Skeletal muscle cell (primary cell): Measurements from ENCODE around the gene GP1BB.

Experiments
- DNase-seq: peaks from one replicate; pipeline ENCODE4 v3.0.0-alpha.2; 2010; ENCODE audit warnings: low read depth
- H3K4me3 ChIP-seq: 2 replicates; pipeline ENCODE4 v1.5.1; 2011; ENCODE audit warnings: low read depth, mild to moderate bottlenecking, control low read depth, low read length, moderate library complexity

The GP1BB gene

DNA sequence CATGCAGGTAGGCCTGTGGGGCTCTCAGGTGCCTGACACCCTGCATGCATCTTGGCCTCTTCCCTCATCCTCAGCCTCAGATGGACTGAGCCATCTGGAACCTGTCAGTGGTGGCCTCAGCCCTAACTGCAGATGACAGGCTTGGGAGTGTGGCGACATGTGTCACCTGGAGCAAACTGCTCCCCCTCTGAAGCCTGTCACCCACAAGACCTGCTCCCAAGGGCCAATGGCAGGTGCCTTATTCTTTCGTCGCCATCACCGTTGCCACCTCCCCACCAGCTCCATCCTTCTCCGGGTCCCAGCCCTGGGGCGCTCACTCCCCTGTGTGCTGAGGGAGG, 12.6 kb upstream of the GP1BB start:
- H3K4me3 ChIP-seq, result no peak overlapping the region
- DNase-seq, result no peak

DNA sequence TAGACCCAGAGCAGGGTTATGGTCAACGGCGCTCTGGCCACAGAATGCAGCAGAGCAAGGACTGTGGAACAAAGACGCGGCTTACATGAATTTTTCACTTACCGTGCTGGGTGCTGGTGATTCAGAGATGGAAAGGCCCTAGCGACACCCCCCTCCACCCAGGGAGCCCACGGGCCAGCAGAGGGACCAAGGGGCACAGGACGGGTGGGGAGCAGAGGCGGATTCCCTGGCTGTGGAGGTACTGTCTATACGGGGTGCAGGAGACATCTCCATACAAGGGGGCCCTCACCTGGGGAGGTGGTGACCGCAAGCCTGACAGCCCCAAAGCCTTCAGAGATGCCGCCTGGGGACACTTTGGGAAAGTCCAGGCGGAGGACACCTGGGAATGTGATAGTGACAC, 10.1 kb upstream of the GP1BB start:
- DNase-seq, result no peak
- H3K4me3 ChIP-seq, result no peak overlapping the region

- H3K4me3 ChIP-seq, result peak overlapping the region; percentile 49
- no peak for DNase-seq
Measured at GRCh38 chr22:19713650-19714311, 9.6 kb upstream of the GP1BB start.

DNA sequence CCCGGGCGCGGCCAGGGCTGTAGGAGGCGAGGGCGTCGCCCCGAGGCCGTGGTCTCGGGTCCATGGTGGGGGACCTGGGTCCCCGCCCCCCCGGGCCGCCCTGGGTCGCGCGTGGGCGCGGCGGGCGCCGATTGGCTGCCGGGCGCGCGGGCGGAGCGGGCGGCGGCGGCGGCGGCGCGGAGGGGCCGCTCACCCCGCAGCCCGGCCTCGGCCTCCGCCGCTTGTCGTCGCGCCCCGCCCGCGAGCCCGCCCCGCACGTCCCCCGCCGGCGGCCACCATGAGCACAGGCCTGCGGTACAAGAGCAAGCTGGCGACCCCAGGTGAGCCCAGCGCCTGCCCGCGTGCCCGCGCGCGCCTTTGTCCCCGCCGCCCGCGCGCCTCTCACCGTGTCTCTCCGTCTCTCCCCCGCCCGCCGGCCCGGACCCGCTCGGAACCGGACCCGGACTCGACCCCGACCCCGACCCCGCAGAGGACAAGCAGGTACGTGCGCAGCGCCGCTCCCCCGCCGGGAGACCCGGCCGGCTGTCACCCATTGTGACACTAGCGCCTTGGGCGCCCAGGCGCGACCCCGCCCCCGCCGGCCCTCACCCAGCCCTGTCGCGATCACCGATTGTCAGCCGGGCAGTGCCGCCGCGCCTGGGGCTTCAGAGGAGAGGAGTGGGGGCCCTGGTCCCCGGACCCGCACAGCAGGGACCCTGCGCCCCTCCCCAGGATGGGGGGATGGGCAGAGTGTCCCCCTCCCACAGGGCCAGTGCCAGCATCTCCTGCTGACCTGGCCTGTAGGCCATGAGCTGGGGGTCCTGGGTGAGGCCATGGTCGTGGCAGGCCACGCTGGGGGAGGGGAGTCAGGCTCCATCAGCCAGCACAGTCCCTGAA, 8.8 kb upstream of the GP1BB start, which contains the start of gene SEPTIN5:
TSS of gene SEPTIN5 (plus strand) at position 192 of the 876 bp plus-strand sequence. CDS start at position 278, 86 bp downstream.
- DNase-seq, result no peak
- peak within 1 kb of the TSS; percentile 71 for H3K4me3 ChIP-seq

GRCh38 chr22:19715188-19715930, 8.0 kb upstream of the GP1BB start:
- peak overlapping the region; percentile 71 for H3K4me3 ChIP-seq
- no peak for DNase-seq

DNA sequence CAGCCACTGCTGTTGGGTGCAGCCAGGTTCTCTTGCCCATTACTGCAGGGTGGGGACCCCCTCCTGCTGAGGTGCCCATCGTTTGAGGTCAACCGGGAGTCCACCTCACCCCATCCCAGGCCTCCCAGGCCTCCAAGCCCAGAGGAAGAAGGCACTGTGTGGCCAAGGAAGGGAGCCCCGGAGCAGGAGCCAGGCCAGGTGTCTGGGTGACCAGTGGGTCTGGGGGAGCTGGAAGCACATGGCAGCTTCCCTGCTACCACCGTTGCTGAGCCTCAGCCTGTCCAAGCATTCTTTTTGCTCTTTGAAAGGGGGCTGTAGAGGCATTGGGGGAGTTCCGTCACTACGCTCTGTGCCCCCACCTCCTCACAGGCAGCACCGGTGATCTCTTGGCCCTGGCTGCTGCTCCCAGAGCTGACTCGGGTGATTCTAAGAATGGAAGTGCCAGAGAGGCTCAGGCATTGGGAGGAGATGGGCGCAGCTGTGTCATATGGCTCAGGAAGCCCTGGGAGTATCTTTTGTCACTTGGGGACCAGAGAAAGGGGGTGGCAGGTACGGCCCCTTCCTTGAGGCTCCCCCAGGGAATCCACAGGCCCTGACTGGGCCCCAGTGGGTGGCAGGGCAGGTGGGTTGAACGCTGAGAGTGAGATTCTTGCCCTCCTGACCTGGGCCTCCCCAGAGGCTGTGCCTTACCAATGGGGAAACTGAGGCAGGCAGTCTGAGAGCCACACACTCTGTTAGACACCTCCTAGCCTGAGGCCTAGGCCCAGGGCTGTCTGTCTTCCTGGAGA, 7.1 kb upstream of the GP1BB start:
- DNase-seq, result no peak
- H3K4me3 ChIP-seq, result no peak overlapping the region

DNA sequence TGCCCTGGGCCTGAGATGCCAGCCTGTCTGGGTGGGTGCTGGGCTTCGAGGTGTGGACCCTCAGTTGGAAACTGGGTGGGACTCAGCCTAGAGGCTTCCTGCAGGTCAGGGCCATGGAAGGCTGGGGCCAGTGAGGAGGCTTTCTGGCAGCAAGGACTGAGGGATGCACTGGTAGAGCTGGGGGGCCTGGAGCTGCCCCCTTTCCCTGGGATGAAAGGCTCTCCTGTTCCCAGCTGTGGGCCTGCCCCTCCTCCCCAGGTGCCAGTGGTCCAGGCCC, 6.6 kb upstream of the GP1BB start:
- DNase-seq, result no peak
- H3K4me3 ChIP-seq, result no peak overlapping the region

DNA sequence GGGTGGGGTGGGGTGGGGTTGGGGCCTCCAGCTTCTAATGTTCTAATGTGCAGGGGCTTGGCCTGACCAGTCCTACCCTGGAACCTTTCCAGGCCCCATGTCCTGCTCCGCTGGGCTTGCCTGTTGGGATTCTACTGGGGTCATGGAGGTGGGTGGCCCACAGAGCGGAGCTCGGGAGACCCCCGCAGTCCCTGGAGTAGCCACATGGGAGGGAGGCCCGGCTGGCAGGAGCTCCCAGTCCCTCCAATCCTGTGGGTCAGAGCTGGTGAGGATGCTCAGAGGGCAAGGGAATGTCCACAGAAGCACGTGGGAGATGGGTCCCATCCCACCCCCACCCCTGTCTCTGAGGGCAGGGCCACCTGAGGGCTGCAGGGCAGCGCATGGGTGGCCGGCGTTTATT, 6.2 kb upstream of the GP1BB start:
- DNase-seq, result no peak
- no peak overlapping the region for H3K4me3 ChIP-seq

GRCh38 chr22:19717691-19718455, 5.5 kb upstream of the GP1BB start:
- H3K4me3 ChIP-seq, result peak overlapping the region; percentile 71

DNA sequence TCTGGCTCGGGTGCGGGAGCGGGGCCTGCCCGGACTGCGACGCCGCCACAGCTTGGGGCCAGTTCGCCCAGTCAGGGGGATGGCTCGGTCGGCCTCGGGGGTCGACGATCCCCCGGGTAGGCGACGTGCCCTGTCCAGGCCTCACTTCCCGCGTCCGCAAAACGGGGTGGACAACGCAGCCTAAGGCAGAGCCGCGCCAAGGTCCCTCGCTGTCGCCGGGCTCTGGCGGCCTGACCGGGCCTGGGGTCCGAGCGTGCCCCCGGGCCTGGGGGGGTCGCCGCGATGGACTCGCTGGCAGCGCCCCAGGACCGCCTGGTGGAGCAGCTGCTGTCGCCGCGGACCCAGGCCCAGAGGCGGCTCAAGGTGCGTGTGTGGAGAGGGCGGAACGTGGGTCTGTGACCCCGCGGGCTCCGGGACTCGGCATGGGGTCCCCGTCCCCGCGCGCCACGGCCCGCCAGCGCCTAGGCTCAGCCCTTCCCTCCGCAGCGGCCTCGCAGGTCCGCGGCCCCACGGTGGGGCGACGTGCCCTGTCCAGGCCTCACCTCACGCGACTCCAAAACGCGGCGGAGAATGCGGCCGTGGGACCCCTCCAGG, 4.8 kb upstream of the GP1BB start:
- no peak for DNase-seq
- H3K4me3 ChIP-seq, result peak overlapping the region; percentile 71

More at GRCh38 chr22:19717691-19718455, 5.5 kb upstream of the GP1BB start:
- no peak for DNase-seq

DNA sequence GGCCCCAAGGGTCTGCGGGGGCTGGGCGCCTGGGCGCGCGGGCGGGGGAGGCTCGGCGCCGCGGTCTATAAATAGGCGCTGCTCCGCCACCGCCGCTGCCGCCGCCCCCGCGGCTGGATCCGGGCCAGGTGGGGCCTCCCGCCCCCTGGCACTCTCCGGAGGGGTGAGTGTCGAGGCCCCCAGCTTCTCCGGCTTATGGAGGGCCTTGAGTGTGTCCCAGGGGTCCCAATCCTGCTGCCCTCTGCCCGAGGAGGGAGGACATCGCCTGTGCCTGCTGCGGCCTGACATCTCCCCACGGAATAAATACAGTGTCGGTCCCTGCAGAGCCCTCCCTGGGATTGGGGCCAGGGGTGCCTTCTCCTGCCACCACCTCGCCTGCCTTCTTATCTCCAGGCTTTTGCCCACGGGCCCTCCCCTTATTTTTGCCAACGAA, 4.3 kb upstream of the GP1BB start:
- no peak for DNase-seq

DNA sequence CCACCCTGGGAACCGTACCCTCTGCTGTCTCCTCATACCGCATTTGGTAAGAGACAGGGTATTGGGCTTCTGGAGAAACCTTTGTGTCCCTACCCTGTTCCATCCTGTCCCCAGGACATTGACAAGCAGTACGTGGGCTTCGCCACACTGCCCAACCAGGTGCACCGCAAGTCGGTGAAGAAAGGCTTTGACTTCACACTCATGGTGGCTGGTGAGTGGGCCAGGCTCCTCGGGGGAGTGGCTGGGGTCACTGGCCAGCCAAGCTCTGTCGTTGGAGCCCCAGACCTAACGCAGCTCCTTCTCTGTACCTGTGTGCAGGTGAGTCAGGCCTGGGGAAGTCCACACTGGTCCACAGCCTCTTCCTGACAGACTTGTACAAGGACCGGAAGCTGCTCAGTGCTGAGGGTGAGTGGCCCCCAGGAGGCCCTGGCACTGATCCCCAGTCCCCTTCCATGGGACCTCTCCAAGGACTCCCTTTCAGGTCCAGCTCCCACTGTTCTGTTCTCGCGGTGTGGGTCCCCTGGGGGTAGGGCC, 3.8 kb upstream of the GP1BB start:
- peak overlapping the region; percentile 71 for H3K4me3 ChIP-seq
- DNase-seq, result no peak

More for the DNA sequence above, 4.3 kb upstream of the GP1BB start:
- H3K4me3 ChIP-seq, result peak overlapping the region; percentile 71

GRCh38 chr22:19720150-19720827, 3.0 kb upstream of the GP1BB start:
- no peak overlapping the region for H3K4me3 ChIP-seq
- DNase-seq, result no peak

GRCh38 chr22:19720999-19721329, 2.4 kb upstream of the GP1BB start:
- H3K4me3 ChIP-seq, result no peak overlapping the region
- no peak for DNase-seq

GRCh38 chr22:19721330-19722177, 1.8 kb upstream of the GP1BB start:
- no peak overlapping the region for H3K4me3 ChIP-seq
- DNase-seq, result no peak

DNA sequence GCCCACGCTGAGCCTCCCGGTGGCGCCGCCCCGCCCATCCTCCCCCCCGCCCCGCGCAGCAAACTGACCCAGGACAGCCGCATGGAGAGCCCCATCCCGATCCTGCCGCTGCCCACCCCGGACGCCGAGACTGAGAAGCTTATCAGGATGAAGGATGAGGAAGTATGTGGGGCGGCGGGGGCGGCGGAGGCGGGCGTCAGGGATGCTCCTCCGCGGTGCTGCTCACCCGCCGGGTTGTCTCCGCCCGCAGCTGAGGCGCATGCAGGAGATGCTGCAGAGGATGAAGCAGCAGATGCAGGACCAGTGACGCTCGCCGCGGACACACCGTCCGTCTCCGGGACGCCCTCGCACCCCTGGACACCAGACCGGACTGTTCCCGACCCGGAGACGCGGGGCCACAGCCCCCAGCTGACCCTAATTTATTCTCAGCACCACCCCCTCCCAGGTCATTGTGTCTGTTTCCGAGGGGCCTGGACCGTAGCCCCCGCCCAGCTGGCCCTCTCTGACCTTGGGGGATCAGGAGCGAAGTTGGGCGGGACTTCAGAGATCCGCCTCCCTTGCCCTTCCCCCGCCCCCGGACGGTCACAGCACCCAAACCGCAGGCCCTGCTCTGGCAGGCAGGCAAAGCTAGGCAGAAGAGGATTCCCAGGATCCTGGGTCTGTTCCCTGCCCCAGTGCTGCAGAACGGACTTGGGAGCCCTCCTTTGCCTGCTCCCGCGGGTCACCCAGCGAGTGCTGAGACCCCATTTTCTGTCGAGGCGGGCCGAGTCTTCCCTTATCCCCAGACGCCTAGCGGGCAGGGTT, 959 bp upstream of the GP1BB start:
- no peak for DNase-seq
- no peak overlapping the region for H3K4me3 ChIP-seq

DNA sequence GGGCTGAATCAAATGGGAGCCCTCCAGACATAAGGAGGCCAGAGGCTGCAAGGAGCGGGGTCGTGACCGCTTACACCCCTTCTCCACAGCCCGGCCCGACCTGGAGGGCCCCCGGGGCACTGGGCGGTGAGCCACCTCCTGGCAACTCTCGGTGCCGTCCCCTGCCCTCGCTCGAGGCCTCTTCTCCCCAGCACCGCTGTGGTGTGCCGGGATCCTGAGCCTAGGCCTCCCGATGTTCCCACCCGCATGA, 432 bp upstream of the GP1BB start:
- no peak overlapping the region for H3K4me3 ChIP-seq
- no peak for DNase-seq
